Muscle layer of duodenum (tissue), 2 donors: ENCODE results near the gene ZNF624.
"Not testable (repeated sequence)": the region's sequence is repeated elsewhere in the genome, so short reads cannot be mapped to it uniquely, and the experiment has no call there.

Experiments
- H3K27ac ChIP-seq: one replicate; pipeline ENCODE4 v1.7.0; 2013; ENCODE audit warnings: mild to moderate bottlenecking, low read length
- H3K27me3 ChIP-seq: one replicate; pipeline ENCODE4 v1.7.0; 2013; ENCODE audit warnings: low read depth, mild to moderate bottlenecking, control low read depth, low read length
- H3K36me3 ChIP-seq, 2 donors: one replicate each; pipeline ENCODE4 v1.7.0; 2013; ENCODE audit warnings: low read length in 2 of 2, control low read depth in 1 of 2, mild to moderate bottlenecking in 1 of 2; ENCODE audit not compliant: insufficient read depth in 2 of 2, control insufficient read depth in 1 of 2
- H3K4me1 ChIP-seq, 2 donors: one replicate each; pipeline ENCODE4 v1.7.0; 2013; ENCODE audit warnings: low read length in 2 of 2, mild to moderate bottlenecking in 2 of 2, control low read depth in 1 of 2, moderate library complexity in 1 of 2; ENCODE audit not compliant: insufficient read depth in 2 of 2, control insufficient read depth in 1 of 2
- H3K4me3 ChIP-seq, 2 donors: one replicate each; pipeline ENCODE4 v1.7.0; 2013; ENCODE audit warnings: low read length in 2 of 2, low read depth in 1 of 2, mild to moderate bottlenecking in 1 of 2
- H3K9me3 ChIP-seq, 2 donors: one replicate each; pipeline ENCODE4 v1.7.0; 2013; ENCODE audit warnings: low read length in 2 of 2, control low read depth in 1 of 2, mild to moderate bottlenecking in 1 of 2; ENCODE audit not compliant: control insufficient read depth in 1 of 2
- donor health status: healthy.

Gene ZNF624

GRCh38 chr17:16653367-16654041, at the start of gene ZNF624:
Gene ZNF624 (minus strand): TSS chr17:16653850.
- Histone ChIP-seq H3K27me3 (no peaks in the 10 kb centered on the region), H3K4me3 (peak within 1 kb of the TSS; percentile 57 to 88), H3K27ac (peak within 1 kb of the TSS; percentile 52)

GRCh38 chr17:16697603-16698002, 44.0 kb upstream of the ZNF624 start:
- H3K9me3 ChIP-seq, H3K27ac ChIP-seq, H3K4me1 ChIP-seq, H3K27me3 ChIP-seq, H3K4me3 ChIP-seq, H3K36me3 ChIP-seq: not testable (repeated sequence)

More at GRCh38 chr17:16653367-16654041, at the start of gene ZNF624:
- Histone ChIP-seq H3K36me3 (no peaks in the 10 kb centered on the region), H3K9me3 (no peaks in the 10 kb centered on the region), H3K4me1 (peaks cover 3 to 8% of the 10 kb centered on the region in 2 donors)

- not testable (repeated sequence) for H3K4me1 ChIP-seq, H3K36me3 ChIP-seq, H3K27ac ChIP-seq, H3K9me3 ChIP-seq, H3K4me3 ChIP-seq, H3K27me3 ChIP-seq
Observed at GRCh38 chr17:16690447-16690846, 36.8 kb upstream of the ZNF624 start.

GRCh38 chr17:16689731-16690281, 36.2 kb upstream of the ZNF624 start, which contains the start of gene CCDC144A:
Gene CCDC144A (plus strand): TSS chr17:16690241. CDS start chr17:16690401, 160 bp downstream.
- H3K27me3 ChIP-seq, H3K36me3 ChIP-seq, H3K4me1 ChIP-seq, H3K27ac ChIP-seq, H3K4me3 ChIP-seq, H3K9me3 ChIP-seq: not testable (repeated sequence)

- H3K27ac ChIP-seq, H3K4me3 ChIP-seq, H3K36me3 ChIP-seq, H3K27me3 ChIP-seq, H3K9me3 ChIP-seq, H3K4me1 ChIP-seq: not testable (repeated sequence)
Observed at GRCh38 chr17:16687151-16687550, 33.5 kb upstream of the ZNF624 start.

- H3K9me3 ChIP-seq, H3K4me3 ChIP-seq, H3K4me1 ChIP-seq, H3K27ac ChIP-seq, H3K36me3 ChIP-seq, H3K27me3 ChIP-seq: not testable (repeated sequence)
Observed at GRCh38 chr17:16686019-16686418, 32.4 kb upstream of the ZNF624 start.

GRCh38 chr17:16683290-16684138, 29.9 kb upstream of the ZNF624 start:
- H3K9me3 ChIP-seq, H3K27me3 ChIP-seq, H3K4me3 ChIP-seq, H3K27ac ChIP-seq, H3K36me3 ChIP-seq, H3K4me1 ChIP-seq: not testable (repeated sequence)

GRCh38 chr17:16676676-16677268, 23.1 kb upstream of the ZNF624 start:
- H3K4me3 ChIP-seq: no peak overlapping the region
- no peaks in the 10 kb centered on the region for H3K4me1 ChIP-seq
- no peaks in the 10 kb centered on the region for H3K36me3 ChIP-seq
- H3K27me3 ChIP-seq: no peaks in the 10 kb centered on the region
- H3K27ac ChIP-seq: no peak overlapping the region
- no peaks in the 10 kb centered on the region for H3K9me3 ChIP-seq

GRCh38 chr17:16666907-16667636, 13.4 kb upstream of the ZNF624 start:
- not testable (repeated sequence) for H3K27me3 ChIP-seq

GRCh38 chr17:16666553-16666906, 12.9 kb upstream of the ZNF624 start:
- not testable (repeated sequence) for H3K9me3 ChIP-seq, H3K27me3 ChIP-seq, H3K4me1 ChIP-seq, H3K27ac ChIP-seq, H3K36me3 ChIP-seq
- peak overlapping the region in 1 of 2 donors; percentile 58 for H3K4me3 ChIP-seq

More at GRCh38 chr17:16666907-16667636, 13.4 kb upstream of the ZNF624 start:
- not testable (repeated sequence) for H3K36me3 ChIP-seq, H3K27ac ChIP-seq, H3K4me1 ChIP-seq, H3K9me3 ChIP-seq
- H3K4me3 ChIP-seq: peak overlapping the region in 1 of 2 donors; percentile 58

- no peak overlapping the region for H3K27ac ChIP-seq
- no peaks in the 10 kb centered on the region for H3K36me3 ChIP-seq
- no peak overlapping the region for H3K4me3 ChIP-seq
- no peaks in the 10 kb centered on the region for H3K27me3 ChIP-seq
- peaks cover 0 to 3% of the 10 kb centered on the region in 2 donors for H3K9me3 ChIP-seq
- peaks cover 0 to 3% of the 10 kb centered on the region in 2 donors for H3K4me1 ChIP-seq
Observed at GRCh38 chr17:16662936-16663335, 9.3 kb upstream of the ZNF624 start.
